Lower leg skin (tissue), 4 donors: ENCODE measurements around the gene PRF1. TPM values are rescaled to one million over a fixed set of nuclear protein-coding genes. Genes with fewer than 3 reads are reported as not detected.

ENCODE experiments used
- DNase-seq, 2 donors: peaks; one replicate each; pipeline ENCODE4 v3.0.0-alpha.2; 2019; ENCODE audit warnings: low spot score in 2 of 2
- H3K4me3 ChIP-seq: fragments of 200-600 bp; sonication (generic); 2 replicates; pipeline ENCODE4 v1.5.1; 2017; ENCODE audit warnings: mild to moderate bottlenecking, low read depth; ENCODE audit not compliant: poor library complexity, severe bottlenecking
- CTCF ChIP-seq, 3 donors: fragments of 450-650 bp; IDR thresholded peaks; one replicate each; pipeline ENCODE4 v1.5.1; 2016; ENCODE audit warnings: antibody characterized with exemption in 3 of 3, mild to moderate bottlenecking in 3 of 3, moderate library complexity in 2 of 3
- POLR2A ChIP-seq, 2 donors: fragments of 450-650 bp; IDR thresholded peaks; one replicate each; pipeline ENCODE4 v1.6.1; 2016 to 2017; ENCODE audit warnings: antibody characterized with exemption in 2 of 2, mild to moderate bottlenecking in 1 of 2, moderate library complexity in 1 of 2
- WGBS, 2 donors: methylation state at CpG; one replicate each; pipeline ENCODE4 v1.1.5; 2018; 5-methylcytosine and 5-hydroxymethylcytosine counted together
- intact Hi-C: fragments of 100-400 bp; cut with DNase I; formaldehyde crosslinking; loops from one replicate; pipeline ENCODE4 v1.15.0; 2023; ENCODE audit warnings: low total_unique reads
- total RNA-seq, 4 donors: library from RNA; depleted of rRNA; stranded (reverse); fragments of >200 nt; gene quantifications; one replicate each; pipeline ENCODE4 v1.1.0, GENCODE V29; 2016

PRF1 gene
- total RNA-seq, 4 donors from 2014 or later = 0.36 to 1.4 (median 1.1) TPM

- peak in 1 of 2 donors; percentile 65 for DNase-seq
- H3K4me3 ChIP-seq = no peak overlapping the region
- TF ChIP-seq POLR2A (IDR thresholded peaks at IDR 0.05) = no peak
- no peak for TF ChIP-seq CTCF (IDR thresholded peaks at IDR 0.05)
- WGBS, 2 donors = 79 to 82% methylated on average over 5 of the region's 5 CpGs
- intact Hi-C loops = no loop called here
Observed at GRCh38 chr10:70589762-70590654, 12.5 kb downstream of the PRF1 start.

GRCh38 chr10:70588859-70589570 is 13.5 kb downstream of the PRF1 start:
- 59 to 83% methylated on average over 10 of the region's 10 CpGs for WGBS, 2 donors
- TF ChIP-seq POLR2A (IDR thresholded peaks at IDR 0.05) (no peak), CTCF (IDR thresholded peaks at IDR 0.05) (no peak)
- DNase-seq = peak in 1 of 2 donors; percentile 18
- no peak overlapping the region for H3K4me3 ChIP-seq
- intact Hi-C loops = no loop called here

GRCh38 chr10:70588255-70588654 is 14.3 kb downstream of the PRF1 start:
- WGBS, 2 donors = 62 to 65% methylated on average over 6 of the region's 6 CpGs
- intact Hi-C loops = no loop called here
- H3K4me3 ChIP-seq = no peak overlapping the region
- peak in 1 of 2 donors; percentile 32 for DNase-seq
- TF ChIP-seq CTCF (IDR thresholded peaks at IDR 0.05) (no peak), POLR2A (IDR thresholded peaks at IDR 0.05) (no peak)

- H3K4me3 ChIP-seq = no peak overlapping the region
- intact Hi-C loops = no loop called here
- TF ChIP-seq CTCF (IDR thresholded peaks at IDR 0.05) = no peak
- no peak for TF ChIP-seq POLR2A (IDR thresholded peaks at IDR 0.05)
- peak in 1 of 2 donors; percentile 37 for DNase-seq
- WGBS, 2 donors = 83 to 86% methylated on average over 8 of the region's 8 CpGs
Observed at GRCh38 chr10:70587045-70587658, 15.4 kb downstream of the PRF1 start.

- H3K4me3 ChIP-seq = no peak overlapping the region
- WGBS, 2 donors = 94 to 96% methylated on average over 8 of the region's 8 CpGs
- DNase-seq = peak in 1 of 2 donors; percentile 62
- intact Hi-C loops = no loop called here
- TF ChIP-seq CTCF (IDR thresholded peaks at IDR 0.05) (no peak), POLR2A (IDR thresholded peaks at IDR 0.05) (no peak)
Observed at GRCh38 chr10:70586348-70586930, 16.1 kb downstream of the PRF1 start.
